ENCODE results near the gene EEF1A2. TPM values are rescaled to one million over a fixed set of nuclear protein-coding genes. Genes with fewer than 3 reads are reported as not detected.
A peak's percentile ranks its signal among the peaks of the same experiment; 100 is the strongest.

The EEF1A2 gene
- total RNA-seq, 1 experiment from 2014 or later: 26.0 TPM

DNA sequence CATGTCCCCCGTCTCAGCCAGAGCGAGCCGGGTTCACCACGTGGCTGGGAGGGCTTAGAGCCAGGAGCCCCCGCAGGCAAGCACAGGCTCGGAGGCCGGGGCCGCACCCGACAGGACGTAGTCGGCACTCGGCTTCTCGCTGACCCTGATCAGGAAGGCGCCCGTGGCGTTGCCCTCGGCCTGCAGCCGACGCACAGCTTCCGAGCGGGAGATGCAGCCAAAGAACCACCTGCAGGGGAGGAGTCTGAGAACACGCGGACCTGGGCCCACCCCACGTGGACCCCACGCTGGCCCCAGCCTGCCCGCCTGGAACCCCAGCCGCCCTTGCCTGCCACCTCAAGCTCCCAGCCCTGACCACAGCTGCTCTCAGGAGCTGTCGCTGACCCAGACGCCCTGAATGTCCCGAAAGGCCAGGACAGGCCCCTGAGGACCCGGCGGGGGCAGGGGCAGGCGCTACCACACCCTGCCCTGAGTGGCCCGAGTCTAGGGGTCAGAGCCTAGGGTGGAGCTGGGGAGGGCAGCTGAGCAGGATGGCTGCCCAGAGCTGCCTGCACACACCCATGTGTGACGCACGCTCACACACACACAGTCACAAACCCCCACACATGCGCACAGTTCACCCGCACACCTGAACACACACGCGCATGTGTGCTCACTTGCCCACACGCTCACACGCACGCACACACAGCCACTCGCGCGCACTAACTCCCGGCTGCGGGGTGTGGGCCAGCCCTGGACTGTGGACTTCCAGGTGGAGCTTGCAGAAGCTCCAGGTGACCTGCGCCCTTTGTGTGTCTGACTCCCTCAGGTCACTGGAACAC lies 36.2 kb upstream of the EEF1A2 start:
- no peak for ATAC-seq
- ChIA-PET CTCF (interaction anchor here (1.0 to 5.0 kb wide), 9 partner anchors 12 to 446 kb away, joined by 3 to 81 read pairs (median 5); partner anchors contain the start of genes PPDPF, PRPF6 and SRMS), POLR2A (interaction anchor here (1.5 kb wide), 1 partner anchor 14 kb away, joined by 5 read pairs; the partner anchor contains the start of gene PPDPF)
- 0 out of 2 replicates have a peak, but pooled peaks cover 2% of the 10 kb centered on the region for H3K4me1 Mint-ChIP-seq
- no peak for TF ChIP-seq ZNF423 (CRISPR knock-in tag; IDR thresholded peaks at IDR 0.05)
- TF ChIP-seq MXD4 (CRISPR knock-in tag; IDR thresholded peaks at IDR 0.05; ENCODE audit: borderline replicate concordance): no peak
- TF ChIP-seq RELA (CRISPR knock-in tag; IDR thresholded peaks at IDR 0.05; ENCODE audit: borderline replicate concordance): no peak
- TF ChIP-seq SOX15 (CRISPR knock-in tag; IDR thresholded peaks at IDR 0.05): no peak
- TF ChIP-seq NFATC4 (CRISPR knock-in tag; IDR thresholded peaks at IDR 0.05): no peak
- no peak for TF ChIP-seq TCF7 (CRISPR knock-in tag; IDR thresholded peaks at IDR 0.05; ENCODE audit: low read depth)
- no peak for TF ChIP-seq NFYB (CRISPR knock-in tag; conservative IDR thresholded peaks at IDR 0.05; ENCODE audit: low read depth)
- no peak for TF ChIP-seq CBFB (CRISPR knock-in tag; IDR thresholded peaks at IDR 0.05; ENCODE audit: low read depth)
- no peak for TF ChIP-seq CREM (CRISPR knock-in tag; IDR thresholded peaks at IDR 0.05)
- TF ChIP-seq, protein P1, sequence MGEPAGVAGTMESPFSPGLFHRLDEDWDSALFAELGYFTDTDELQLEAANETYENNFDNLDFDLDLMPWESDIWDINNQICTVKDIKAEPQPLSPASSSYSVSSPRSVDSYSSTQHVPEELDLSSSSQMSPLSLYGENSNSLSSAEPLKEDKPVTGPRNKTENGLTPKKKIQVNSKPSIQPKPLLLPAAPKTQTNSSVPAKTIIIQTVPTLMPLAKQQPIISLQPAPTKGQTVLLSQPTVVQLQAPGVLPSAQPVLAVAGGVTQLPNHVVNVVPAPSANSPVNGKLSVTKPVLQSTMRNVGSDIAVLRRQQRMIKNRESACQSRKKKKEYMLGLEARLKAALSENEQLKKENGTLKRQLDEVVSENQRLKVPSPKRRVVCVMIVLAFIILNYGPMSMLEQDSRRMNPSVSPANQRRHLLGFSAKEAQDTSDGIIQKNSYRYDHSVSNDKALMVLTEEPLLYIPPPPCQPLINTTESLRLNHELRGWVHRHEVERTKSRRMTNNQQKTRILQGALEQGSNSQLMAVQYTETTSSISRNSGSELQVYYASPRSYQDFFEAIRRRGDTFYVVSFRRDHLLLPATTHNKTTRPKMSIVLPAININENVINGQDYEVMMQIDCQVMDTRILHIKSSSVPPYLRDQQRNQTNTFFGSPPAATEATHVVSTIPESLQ (CRISPR knock-in tag; IDR thresholded peaks at IDR 0.05): no peak
- TF ChIP-seq, protein P2, sequence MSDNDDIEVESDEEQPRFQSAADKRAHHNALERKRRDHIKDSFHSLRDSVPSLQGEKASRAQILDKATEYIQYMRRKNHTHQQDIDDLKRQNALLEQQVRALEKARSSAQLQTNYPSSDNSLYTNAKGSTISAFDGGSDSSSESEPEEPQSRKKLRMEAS (CRISPR knock-in tag; IDR thresholded peaks at IDR 0.05): 0 out of 2 replicates have a peak, but pooled peaks have one; percentile 19
- TF ChIP-seq ZNF121 (CRISPR knock-in tag; IDR thresholded peaks at IDR 0.05): no peak
- TF ChIP-seq ZNF138 (CRISPR knock-in tag; conservative IDR thresholded peaks at IDR 0.05): no peak
- TF ChIP-seq, protein P3, sequence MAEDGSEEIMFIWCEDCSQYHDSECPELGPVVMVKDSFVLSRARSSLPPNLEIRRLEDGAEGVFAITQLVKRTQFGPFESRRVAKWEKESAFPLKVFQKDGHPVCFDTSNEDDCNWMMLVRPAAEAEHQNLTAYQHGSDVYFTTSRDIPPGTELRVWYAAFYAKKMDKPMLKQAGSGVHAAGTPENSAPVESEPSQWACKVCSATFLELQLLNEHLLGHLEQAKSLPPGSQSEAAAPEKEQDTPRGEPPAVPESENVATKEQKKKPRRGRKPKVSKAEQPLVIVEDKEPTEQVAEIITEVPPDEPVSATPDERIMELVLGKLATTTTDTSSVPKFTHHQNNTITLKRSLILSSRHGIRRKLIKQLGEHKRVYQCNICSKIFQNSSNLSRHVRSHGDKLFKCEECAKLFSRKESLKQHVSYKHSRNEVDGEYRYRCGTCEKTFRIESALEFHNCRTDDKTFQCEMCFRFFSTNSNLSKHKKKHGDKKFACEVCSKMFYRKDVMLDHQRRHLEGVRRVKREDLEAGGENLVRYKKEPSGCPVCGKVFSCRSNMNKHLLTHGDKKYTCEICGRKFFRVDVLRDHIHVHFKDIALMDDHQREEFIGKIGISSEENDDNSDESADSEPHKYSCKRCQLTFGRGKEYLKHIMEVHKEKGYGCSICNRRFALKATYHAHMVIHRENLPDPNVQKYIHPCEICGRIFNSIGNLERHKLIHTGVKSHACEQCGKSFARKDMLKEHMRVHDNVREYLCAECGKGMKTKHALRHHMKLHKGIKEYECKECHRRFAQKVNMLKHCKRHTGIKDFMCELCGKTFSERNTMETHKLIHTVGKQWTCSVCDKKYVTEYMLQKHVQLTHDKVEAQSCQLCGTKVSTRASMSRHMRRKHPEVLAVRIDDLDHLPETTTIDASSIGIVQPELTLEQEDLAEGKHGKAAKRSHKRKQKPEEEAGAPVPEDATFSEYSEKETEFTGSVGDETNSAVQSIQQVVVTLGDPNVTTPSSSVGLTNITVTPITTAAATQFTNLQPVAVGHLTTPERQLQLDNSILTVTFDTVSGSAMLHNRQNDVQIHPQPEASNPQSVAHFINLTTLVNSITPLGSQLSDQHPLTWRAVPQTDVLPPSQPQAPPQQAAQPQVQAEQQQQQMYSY (CRISPR knock-in tag; IDR thresholded peaks at IDR 0.05): 0 out of 2 replicates have a peak, but pooled peaks have one; percentile 14
- TF ChIP-seq, protein P4, sequence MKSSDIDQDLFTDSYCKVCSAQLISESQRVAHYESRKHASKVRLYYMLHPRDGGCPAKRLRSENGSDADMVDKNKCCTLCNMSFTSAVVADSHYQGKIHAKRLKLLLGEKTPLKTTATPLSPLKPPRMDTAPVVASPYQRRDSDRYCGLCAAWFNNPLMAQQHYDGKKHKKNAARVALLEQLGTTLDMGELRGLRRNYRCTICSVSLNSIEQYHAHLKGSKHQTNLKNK (CRISPR knock-in tag; IDR thresholded peaks at IDR 0.05): no peak
- 0 out of 2 replicates have a peak overlapping the region, but pooled peaks have one; percentile 32 for H3K27ac Mint-ChIP-seq
- H3K4me3 Mint-ChIP-seq: no peak overlapping the region
- H3K27me3 Mint-ChIP-seq (ENCODE audit: low read depth): no peaks in the 10 kb centered on the region
- peak; percentile 20 for DNase-seq (ENCODE audit: low spot score)
- H3K9me3 Mint-ChIP-seq: no peaks in the 10 kb centered on the region
- no peaks in the 10 kb centered on the region for H3K36me3 Mint-ChIP-seq

DNA sequence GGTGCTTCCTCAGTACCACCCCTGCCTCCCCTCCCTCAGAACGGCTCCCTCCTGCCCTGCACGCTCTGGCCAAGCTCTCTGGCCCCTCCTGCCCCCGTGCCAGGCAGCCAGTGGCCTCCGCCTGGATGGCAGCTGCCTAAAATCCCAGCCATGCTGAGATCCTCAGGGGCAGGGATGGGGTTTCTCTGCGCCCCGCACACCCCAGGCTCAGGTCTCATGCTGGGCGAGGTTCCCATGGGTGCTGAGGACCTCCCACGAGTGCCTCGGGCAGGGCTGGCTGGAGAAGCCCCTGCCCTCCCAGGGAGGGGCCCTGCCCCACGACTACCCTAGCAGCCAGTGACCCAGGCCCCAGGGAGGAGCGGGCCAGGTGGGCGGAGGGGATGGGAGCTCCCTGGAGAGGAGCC lies 35.5 kb upstream of the EEF1A2 start:
- Mint-ChIP-seq H3K9me3 (no peaks in the 10 kb centered on the region), H3K27ac (no peak overlapping the region), H3K27me3 (ENCODE audit: low read depth) (no peaks in the 10 kb centered on the region), H3K4me3 (no peak overlapping the region), H3K4me1 (0 out of 2 replicates have a peak, but pooled peaks cover 2% of the 10 kb centered on the region), H3K36me3 (no peaks in the 10 kb centered on the region)
- ChIA-PET CTCF (interaction anchor here (1.0 to 4.8 kb wide), 7 partner anchors 14 to 446 kb away, joined by 3 to 33 read pairs (median 5); partner anchors contain the start of genes PPDPF and PRPF6), POLR2A (interaction anchor here (1.5 kb wide), 1 partner anchor 13 kb away, joined by 5 read pairs; the partner anchor contains the start of gene PPDPF)
- DNase-seq (ENCODE audit: low spot score): no peak
- no peak for ATAC-seq
- TF ChIP-seq, protein P5, sequence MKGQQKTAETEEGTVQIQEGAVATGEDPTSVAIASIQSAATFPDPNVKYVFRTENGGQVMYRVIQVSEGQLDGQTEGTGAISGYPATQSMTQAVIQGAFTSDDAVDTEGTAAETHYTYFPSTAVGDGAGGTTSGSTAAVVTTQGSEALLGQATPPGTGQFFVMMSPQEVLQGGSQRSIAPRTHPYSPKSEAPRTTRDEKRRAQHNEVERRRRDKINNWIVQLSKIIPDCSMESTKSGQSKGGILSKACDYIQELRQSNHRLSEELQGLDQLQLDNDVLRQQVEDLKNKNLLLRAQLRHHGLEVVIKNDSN (CRISPR knock-in tag; IDR thresholded peaks at IDR 0.05): no peak
- 0 out of 2 replicates have a peak, but pooled peaks have one; percentile 18 for TF ChIP-seq ZNF423 (CRISPR knock-in tag; IDR thresholded peaks at IDR 0.05)

All from WTC11 (cell line).